Trophoblast cell (in vitro differentiated cells and primary cell): ENCODE results near the gene RTF1.

ENCODE experiments used
- DNase-seq, 2 donors: peaks; one replicate each; pipeline ENCODE4 v3.0.0-alpha.2; 2016
- H2AFZ ChIP-seq: 2 replicates; pipeline ENCODE4 v1.6.1; 2013; ENCODE audit warnings: low read length, moderate library complexity, mild to moderate bottlenecking; ENCODE audit not compliant: insufficient read depth, poor library complexity
- H2AK5ac ChIP-seq: 2 replicates; pipeline ENCODE4 v1.6.1; 2013; ENCODE audit warnings: mild to moderate bottlenecking, low read length
- H2BK120ac ChIP-seq: 2 replicates; pipeline ENCODE4 v1.6.1; 2013; ENCODE audit warnings: low read length, mild to moderate bottlenecking, moderate library complexity; ENCODE audit not compliant: insufficient read depth, poor library complexity
- H2BK12ac ChIP-seq: 2 replicates; pipeline ENCODE4 v1.6.1; 2013; ENCODE audit warnings: mild to moderate bottlenecking, low read length, moderate library complexity
- H2BK5ac ChIP-seq: 2 replicates; pipeline ENCODE4 v1.6.1; 2013; ENCODE audit warnings: low read length, low read depth, moderate library complexity, mild to moderate bottlenecking; ENCODE audit not compliant: poor library complexity
- H3K14ac ChIP-seq: 2 replicates; pipeline ENCODE4 v1.6.1; 2013; ENCODE audit warnings: mild to moderate bottlenecking, low read length
- H3K18ac ChIP-seq: 2 replicates; pipeline ENCODE4 v1.6.1; 2013; ENCODE audit warnings: mild to moderate bottlenecking, low read length
- H3K23ac ChIP-seq: 2 replicates; pipeline ENCODE4 v1.6.1; 2013; ENCODE audit warnings: low read length
- H3K27ac ChIP-seq: 2 replicates; pipeline ENCODE4 v1.5.1; 2013; ENCODE audit warnings: low read depth, mild to moderate bottlenecking, inconsistent platforms, low read length, moderate library complexity
- H3K27me3 ChIP-seq: 2 replicates; pipeline ENCODE4 v1.6.1; 2013; ENCODE audit warnings: inconsistent platforms, mild to moderate bottlenecking, low read length, moderate library complexity; ENCODE audit not compliant: insufficient read depth
- H3K36me3 ChIP-seq, 2 experiments: 1 replicate in 1 of 2; 2 replicates in 1 of 2; pipeline ENCODE4 v1.6.1; 2013; ENCODE audit warnings: low read length in 2 of 2, mild to moderate bottlenecking in 2 of 2, moderate library complexity in 1 of 2; ENCODE audit not compliant: insufficient read depth in 2 of 2, control insufficient read depth in 1 of 2
- H3K4ac ChIP-seq: 2 replicates; pipeline ENCODE4 v1.6.1; 2013; ENCODE audit warnings: low read depth, mild to moderate bottlenecking, low read length, moderate library complexity
- H3K4me1 ChIP-seq, 2 experiments: 1 replicate in 1 of 2; 2 replicates in 1 of 2; pipeline ENCODE4 v1.6.1; 2013; ENCODE audit warnings: low read length in 2 of 2, mild to moderate bottlenecking in 2 of 2, moderate library complexity in 1 of 2; ENCODE audit not compliant: insufficient read depth in 2 of 2, control insufficient read depth in 1 of 2
- H3K4me2 ChIP-seq: 2 replicates; pipeline ENCODE4 v1.6.1; 2013; ENCODE audit warnings: inconsistent platforms, mild to moderate bottlenecking, low read length, moderate library complexity
- H3K4me3 ChIP-seq: 2 replicates; pipeline ENCODE4 v1.5.1; 2013; ENCODE audit warnings: mild to moderate bottlenecking, low read depth, low read length, inconsistent platforms
- H3K79me1 ChIP-seq: one replicate; pipeline ENCODE4 v1.6.1; 2013; ENCODE audit warnings: low read length
- H3K79me2 ChIP-seq: 2 replicates; pipeline ENCODE4 v1.6.1; 2013; ENCODE audit warnings: low read length, mild to moderate bottlenecking; ENCODE audit not compliant: control insufficient read depth, insufficient read depth, poor library complexity
- H3K9ac ChIP-seq: 2 replicates; pipeline ENCODE4 v1.6.1; 2013; ENCODE audit warnings: mild to moderate bottlenecking, low read length
- H3K9me3 ChIP-seq: 2 replicates; pipeline ENCODE4 v1.6.1; 2013; ENCODE audit warnings: low read depth, mild to moderate bottlenecking, control low read depth, inconsistent platforms, low read length; ENCODE audit not compliant: insufficient read depth
- H4K12ac ChIP-seq: 2 replicates; pipeline ENCODE4 v1.6.1; 2013; ENCODE audit warnings: low read depth, mild to moderate bottlenecking, low read length, moderate library complexity
- H4K8ac ChIP-seq: 2 replicates; pipeline ENCODE4 v1.6.1; 2013; ENCODE audit warnings: low read depth, mild to moderate bottlenecking, low read length, moderate library complexity
- H4K91ac ChIP-seq: one replicate; pipeline ENCODE4 v1.6.1; 2013; ENCODE audit warnings: low read depth, mild to moderate bottlenecking, low read length, moderate library complexity
- WGBS: extraction: QIAGEN DNeasy Blood & Tissue Kit; methylation state at CpG from one replicate; pipeline ENCODE4 v1.1.7; 2013; ENCODE audit warnings: missing lambda C conversion rate; ENCODE audit not compliant: insufficient read length, insufficient coverage; ENCODE audit errors: extremely low coverage; 5-methylcytosine and 5-hydroxymethylcytosine counted together

Gene RTF1

GRCh38 chr15:41401904-41402267 is 15.0 kb upstream of the RTF1 start:
- peak overlapping the region; percentile 99 for H3K9ac ChIP-seq
- H3K14ac ChIP-seq = peak overlapping the region; percentile 94
- no peaks in the 10 kb centered on the region for H3K9me3 ChIP-seq
- no CpG with 5 or more reads among the region's 9 CpGs for WGBS
- H4K8ac ChIP-seq = peak overlapping the region; percentile 98
- H2BK5ac ChIP-seq = peak overlapping the region; percentile 36
- peak overlapping the region; percentile 100 for H3K4me3 ChIP-seq
- peak overlapping the region; percentile 94 for H3K18ac ChIP-seq
- H2BK12ac ChIP-seq = no peak overlapping the region
- peak overlapping the region; percentile 2 for H3K27ac ChIP-seq
- no peak overlapping the region for H3K23ac ChIP-seq
- H3K79me1 ChIP-seq = peaks cover 3% of the 10 kb centered on the region
- H3K4ac ChIP-seq = peak overlapping the region; percentile 89
- H3K36me3 ChIP-seq = no peaks in the 10 kb centered on the region
- peaks cover 0 to 4% of the 10 kb centered on the region in 2 experiments for H3K4me1 ChIP-seq
- H4K91ac ChIP-seq = peak overlapping the region; percentile 89
- peak overlapping the region; percentile 96 for H4K12ac ChIP-seq
- H3K4me2 ChIP-seq = peak overlapping the region; percentile 81
- H2AK5ac ChIP-seq = no peak overlapping the region
- no peaks in the 10 kb centered on the region for H3K27me3 ChIP-seq
- peaks cover 2% of the 10 kb centered on the region for H3K79me2 ChIP-seq
- H2BK120ac ChIP-seq = peak overlapping the region; percentile 88
- peak overlapping the region; percentile 97 for H2AFZ ChIP-seq
- peak in 1 of 2 donors; percentile 9 for DNase-seq

- Histone ChIP-seq H3K27ac (no peak overlapping the region), H3K4me2 (no peak overlapping the region), H3K4ac (no peak overlapping the region), H3K23ac (no peak overlapping the region), H2BK12ac (no peak overlapping the region), H3K9me3 (no peaks in the 10 kb centered on the region), H3K18ac (no peak overlapping the region), H4K91ac (no peak overlapping the region), H3K36me3 (no peaks in the 10 kb centered on the region), H2BK5ac (no peak overlapping the region), H4K12ac (no peak overlapping the region), H3K9ac (no peak overlapping the region), H3K14ac (no peak overlapping the region), H3K27me3 (no peaks in the 10 kb centered on the region), H2AK5ac (no peak overlapping the region), H3K79me1 (no peaks in the 10 kb centered on the region), H3K4me1 (peaks cover 4 to 5% of the 10 kb centered on the region in 2 experiments), H3K79me2 (no peaks in the 10 kb centered on the region), H2BK120ac (no peak overlapping the region), H3K4me3 (no peak overlapping the region), H2AFZ (no peak overlapping the region), H4K8ac (no peak overlapping the region)
- WGBS = no CpG with 5 or more reads among the region's 5 CpGs
- no peak for DNase-seq
Observed at GRCh38 chr15:41407341-41407740, 9.6 kb upstream of the RTF1 start.

- Histone ChIP-seq H2AK5ac (no peak overlapping the region), H3K4me1 (peaks cover 0 to 5% of the 10 kb centered on the region in 2 experiments), H3K14ac (no peak overlapping the region), H4K8ac (no peak overlapping the region), H3K4ac (no peak overlapping the region), H2BK120ac (no peak overlapping the region), H3K79me2 (no peaks in the 10 kb centered on the region), H2BK5ac (no peak overlapping the region), H2BK12ac (no peak overlapping the region), H3K4me3 (no peak overlapping the region), H3K79me1 (no peaks in the 10 kb centered on the region), H3K27me3 (no peaks in the 10 kb centered on the region), H4K91ac (no peak overlapping the region), H2AFZ (no peak overlapping the region), H3K27ac (no peak overlapping the region), H3K9ac (no peak overlapping the region), H3K9me3 (no peaks in the 10 kb centered on the region), H4K12ac (no peak overlapping the region), H3K23ac (no peak overlapping the region), H3K18ac (no peak overlapping the region), H3K4me2 (no peak overlapping the region), H3K36me3 (no peaks in the 10 kb centered on the region)
- DNase-seq = peak; percentile 40 to 51
- no CpG with 5 or more reads among the region's 2 CpGs for WGBS
Observed at GRCh38 chr15:41408234-41408641, 8.7 kb upstream of the RTF1 start.

GRCh38 chr15:41411031-41411430 is 5.9 kb upstream of the RTF1 start:
- H2BK120ac ChIP-seq = no peak overlapping the region
- no peak overlapping the region for H2AFZ ChIP-seq
- no peak overlapping the region for H3K4me2 ChIP-seq
- no peak overlapping the region for H3K9ac ChIP-seq
- peaks cover 2 to 5% of the 10 kb centered on the region in 2 experiments for H3K4me1 ChIP-seq
- no peak overlapping the region for H4K91ac ChIP-seq
- no peaks in the 10 kb centered on the region for H3K27me3 ChIP-seq
- H3K18ac ChIP-seq = no peak overlapping the region
- no peaks in the 10 kb centered on the region for H3K36me3 ChIP-seq
- no peak overlapping the region for H3K23ac ChIP-seq
- no peak for DNase-seq
- no peak overlapping the region for H3K27ac ChIP-seq
- no peak overlapping the region for H4K12ac ChIP-seq
- H3K4me3 ChIP-seq = no peak overlapping the region
- no peak overlapping the region for H2BK12ac ChIP-seq
- H2AK5ac ChIP-seq = no peak overlapping the region
- no CpG with 5 or more reads among the region's 2 CpGs for WGBS
- no peaks in the 10 kb centered on the region for H3K79me2 ChIP-seq
- no peaks in the 10 kb centered on the region for H3K79me1 ChIP-seq
- H3K4ac ChIP-seq = no peak overlapping the region
- H3K9me3 ChIP-seq = no peaks in the 10 kb centered on the region
- no peak overlapping the region for H4K8ac ChIP-seq
- H2BK5ac ChIP-seq = no peak overlapping the region
- H3K14ac ChIP-seq = no peak overlapping the region
